NK-92 (cell line): ENCODE data around the gene ABLIM3.

Experiments
- DNase-seq: peaks from one replicate; lab custom pipeline; 2025; ENCODE audit not compliant: unreplicated experiment; lab: John Stamatoyannopoulos, UW

ABLIM3 gene

GRCh38 chr5:149301744-149302380 is 160.6 kb downstream of the ABLIM3 start:
- DNase-seq = no peak

DNA sequence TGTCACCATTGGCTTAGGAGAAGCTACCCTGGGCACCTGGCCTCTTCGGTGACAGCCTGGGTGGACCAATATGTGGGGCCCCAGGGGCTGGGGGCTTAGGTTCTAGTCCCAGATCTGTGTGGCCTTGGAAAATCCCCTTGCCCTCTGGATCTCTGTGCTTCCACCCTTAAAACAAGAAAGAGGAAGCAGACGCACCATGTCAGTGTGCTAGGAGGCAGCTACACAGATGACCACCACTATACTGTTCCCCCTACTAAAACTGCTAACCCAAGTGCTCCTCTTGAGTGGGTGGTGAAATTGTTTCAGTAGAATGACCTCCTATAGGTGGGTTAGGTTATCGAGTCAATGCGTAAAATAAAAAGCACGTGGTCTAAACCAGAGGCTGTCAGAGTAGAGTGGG is 161.3 kb downstream of the ABLIM3 start:
- no peak for DNase-seq

GRCh38 chr5:149303210-149303609 is 161.9 kb downstream of the ABLIM3 start:
- no peak for DNase-seq

DNA sequence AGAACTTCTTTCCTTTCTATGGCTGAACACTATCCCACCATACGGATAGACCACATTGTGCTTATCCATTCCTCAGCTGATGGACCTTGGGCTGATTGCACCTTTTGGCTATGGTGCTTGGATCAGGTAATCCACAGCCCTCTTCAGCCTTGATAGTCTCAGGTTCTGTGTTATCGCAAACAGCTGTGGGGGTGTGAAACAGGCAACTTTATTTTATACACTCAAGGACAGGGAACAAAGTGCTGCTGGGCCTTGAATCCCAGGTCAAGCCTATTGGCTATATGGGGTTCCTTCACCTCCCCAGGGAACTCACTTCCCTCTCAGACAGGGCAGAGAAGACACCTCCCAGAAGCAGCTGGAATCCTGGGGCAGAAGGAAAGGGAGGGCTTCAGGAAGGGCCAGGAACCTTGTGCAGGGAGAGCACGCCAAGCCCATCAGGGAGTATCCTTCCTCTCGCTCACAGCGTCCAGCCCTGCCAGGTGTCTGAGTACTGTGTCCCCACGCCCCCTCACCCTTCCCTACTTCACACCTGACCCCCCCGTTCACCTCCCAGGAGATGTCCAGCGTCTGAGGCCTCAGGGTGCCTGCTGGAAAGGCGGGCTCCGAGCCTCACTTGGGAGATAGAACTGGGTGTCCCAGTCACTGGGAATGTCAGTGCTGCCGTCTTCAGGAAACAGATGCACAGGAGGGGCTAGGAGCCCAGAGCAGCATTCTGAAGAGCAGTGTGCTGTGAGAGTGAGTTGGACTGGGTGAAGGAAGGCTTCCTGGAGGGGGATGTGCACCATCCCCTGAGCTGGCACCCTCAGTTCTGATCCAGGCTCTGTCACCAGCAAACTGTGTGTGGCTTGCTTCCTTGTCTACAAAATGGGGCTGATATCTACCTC is 163.1 kb downstream of the ABLIM3 start:
- no peak for DNase-seq

GRCh38 chr5:149309354-149309753 is 168.1 kb downstream of the ABLIM3 start:
- no peak for DNase-seq
